ENCODE results near the gene RNF26. TPM values are rescaled to one million over a fixed set of nuclear protein-coding genes. Genes with fewer than 3 reads are reported as not detected.

The RNF26 gene
- total and polyA plus RNA-seq, 2 of the 13 experiments (the other 11 are each of a cell fraction or from before 2014, with no cell fraction given), result 11.9 to 26.3 TPM

- TF ChIP-seq ZNF646 (CRISPR knock-in tag; IDR thresholded peaks at IDR 0.05), result no peak
- TF ChIP-seq DNMT1 (CRISPR knock-in tag; IDR thresholded peaks at IDR 0.05), result no peak
- peak; percentile 43; the same call in 1 of the 2 replicates for TF ChIP-seq TARDBP (CRISPR knock-in tag; IDR thresholded peaks at IDR 0.05)
- TF ChIP-seq ZNF263 (CRISPR knock-in tag; IDR thresholded peaks at IDR 0.05), result 0 out of 2 replicates have a peak, but pooled peaks have one; percentile 14
- no peak; the same call in 1 of the 2 replicates for TF ChIP-seq SMAD1 (CRISPR knock-in tag; IDR thresholded peaks at IDR 0.05; ENCODE audit: borderline replicate concordance, low read depth)
Observed at GRCh38 chr11:119376197-119376847, 42.0 kb downstream of the RNF26 start (continued).
